DOHH2 (cell line): ENCODE results near the gene AFMID.

ENCODE experiments used
- H3F3A ChIP-seq: fragments of 200-600 bp; sonication (generic), shearing (Covaris generic); 2 replicates; pipeline ENCODE4 v1.6.0; 2016; ENCODE audit warnings: antibody characterized with exemption, mild to moderate bottlenecking; ENCODE audit not compliant: control insufficient read depth, insufficient read depth
- H3K27ac ChIP-seq: fragments of 200-600 bp; sonication (generic); 2 replicates; pipeline ENCODE4 v1.5.1; 2014; ENCODE audit warnings: low read depth, mild to moderate bottlenecking, low read length, moderate library complexity
- H3K27me3 ChIP-seq: fragments of 200-600 bp; sonication (generic); 2 replicates; pipeline ENCODE4 v1.6.1; 2014; ENCODE audit warnings: mild to moderate bottlenecking, low read length, mixed read lengths; ENCODE audit not compliant: control insufficient read depth
- H3K36me3 ChIP-seq: fragments of 200-600 bp; sonication (generic); 2 replicates; pipeline ENCODE4 v1.6.1; 2014; ENCODE audit warnings: mild to moderate bottlenecking, low read length, moderate library complexity, mixed read lengths; ENCODE audit not compliant: control insufficient read depth
- H3K4me1 ChIP-seq: fragments of 200-600 bp; sonication (generic); 2 replicates; pipeline ENCODE4 v1.6.1; 2014; ENCODE audit warnings: mild to moderate bottlenecking, low read length, mixed read lengths; ENCODE audit not compliant: control insufficient read depth
- H3K4me2 ChIP-seq: fragments of 200-600 bp; sonication (generic); 2 replicates; pipeline ENCODE4 v1.6.0; 2014; ENCODE audit warnings: mild to moderate bottlenecking, low read length, moderate library complexity
- H3K4me3 ChIP-seq: fragments of 200-600 bp; sonication (generic); 2 replicates; pipeline ENCODE4 v1.5.1; 2014; ENCODE audit warnings: mild to moderate bottlenecking, low read length, mixed read lengths
- H3K79me2 ChIP-seq: fragments of 200-600 bp; sonication (generic); 2 replicates; pipeline ENCODE4 v1.6.1; 2014; ENCODE audit warnings: mild to moderate bottlenecking, low read length, mixed read lengths; ENCODE audit not compliant: control insufficient read depth
- H3K9me2 ChIP-seq: fragments of 200-600 bp; sonication (generic); replicated peaks from 2 replicates; pipeline ENCODE4 v1.6.1; 2014; ENCODE audit warnings: mild to moderate bottlenecking, low read length, mixed read lengths; ENCODE audit not compliant: control insufficient read depth
- H3K9me3 ChIP-seq: fragments of 200-600 bp; sonication (generic); 2 replicates; pipeline ENCODE4 v1.6.1; 2014; ENCODE audit warnings: antibody characterized with exemption, low read length, mixed read lengths; ENCODE audit not compliant: control insufficient read depth, insufficient read depth
- H4K20me1 ChIP-seq: fragments of 200-600 bp; sonication (generic); 2 replicates; pipeline ENCODE4 v1.6.0; 2014; ENCODE audit warnings: low read depth, mild to moderate bottlenecking, antibody characterized with exemption, low read length, moderate library complexity; ENCODE audit not compliant: control insufficient read depth, insufficient read depth
- EZH2phosphoT487 ChIP-seq: fragments of 200-600 bp; sonication (generic); IDR thresholded peaks from 2 replicates; pipeline ENCODE4 v1.6.1; 2017; ENCODE audit warnings: borderline replicate concordance, mild to moderate bottlenecking, antibody characterized with exemption, low read length, moderate library complexity, mixed read lengths
- TF ChIP-seq, protein P1 (sequence below): fragments of 200-600 bp; sonication (generic); IDR thresholded peaks from one replicate; pipeline ENCODE4 v1.5.1; 2014; ENCODE audit warnings: antibody characterized with exemption, mild to moderate bottlenecking, low read depth, low read length; ENCODE audit not compliant: poor library complexity, severe bottlenecking

AFMID gene

DNA sequence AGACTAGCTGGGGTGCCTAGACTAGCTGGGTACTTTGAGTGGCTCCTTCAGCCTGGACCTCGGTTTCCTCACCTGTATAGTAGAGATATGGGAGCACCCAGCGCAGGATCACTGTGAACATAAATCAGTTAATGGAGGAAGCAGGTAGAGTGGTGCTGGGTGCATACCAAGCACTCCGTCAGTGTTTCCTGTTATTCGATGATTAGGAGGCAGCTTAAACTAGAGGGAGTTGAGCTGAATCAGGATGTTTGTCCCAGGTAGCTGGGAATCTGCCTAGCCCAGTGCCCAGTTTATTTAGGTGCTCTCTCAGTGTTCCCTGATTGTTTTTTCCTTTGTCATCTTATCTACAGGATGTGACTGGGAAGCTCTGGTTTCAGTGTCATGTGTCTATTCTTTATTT is 35.9 kb downstream of the AFMID start:
- H3K9me2 ChIP-seq, result no peaks in the 10 kb centered on the region
- no peak overlapping the region for H3K4me2 ChIP-seq
- H3K79me2 ChIP-seq, result peaks cover 17% of the 10 kb centered on the region
- H3K27me3 ChIP-seq, result no peaks in the 10 kb centered on the region; the same call in 1 of the 2 replicates
- H3K4me3 ChIP-seq, result no peak overlapping the region
- H3K9me3 ChIP-seq, result no peaks in the 10 kb centered on the region
- TF ChIP-seq, protein P1, sequence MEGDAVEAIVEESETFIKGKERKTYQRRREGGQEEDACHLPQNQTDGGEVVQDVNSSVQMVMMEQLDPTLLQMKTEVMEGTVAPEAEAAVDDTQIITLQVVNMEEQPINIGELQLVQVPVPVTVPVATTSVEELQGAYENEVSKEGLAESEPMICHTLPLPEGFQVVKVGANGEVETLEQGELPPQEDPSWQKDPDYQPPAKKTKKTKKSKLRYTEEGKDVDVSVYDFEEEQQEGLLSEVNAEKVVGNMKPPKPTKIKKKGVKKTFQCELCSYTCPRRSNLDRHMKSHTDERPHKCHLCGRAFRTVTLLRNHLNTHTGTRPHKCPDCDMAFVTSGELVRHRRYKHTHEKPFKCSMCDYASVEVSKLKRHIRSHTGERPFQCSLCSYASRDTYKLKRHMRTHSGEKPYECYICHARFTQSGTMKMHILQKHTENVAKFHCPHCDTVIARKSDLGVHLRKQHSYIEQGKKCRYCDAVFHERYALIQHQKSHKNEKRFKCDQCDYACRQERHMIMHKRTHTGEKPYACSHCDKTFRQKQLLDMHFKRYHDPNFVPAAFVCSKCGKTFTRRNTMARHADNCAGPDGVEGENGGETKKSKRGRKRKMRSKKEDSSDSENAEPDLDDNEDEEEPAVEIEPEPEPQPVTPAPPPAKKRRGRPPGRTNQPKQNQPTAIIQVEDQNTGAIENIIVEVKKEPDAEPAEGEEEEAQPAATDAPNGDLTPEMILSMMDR, result no peak
- no peak for TF ChIP-seq EZH2phosphoT487
- no peak overlapping the region for H3K27ac ChIP-seq
- no peaks in the 10 kb centered on the region for H4K20me1 ChIP-seq
- peaks cover 62% of the 10 kb centered on the region for H3K36me3 ChIP-seq
- peaks cover 14% of the 10 kb centered on the region for H3K4me1 ChIP-seq
- H3F3A ChIP-seq, result peaks cover 31% of the 10 kb centered on the region

DNA sequence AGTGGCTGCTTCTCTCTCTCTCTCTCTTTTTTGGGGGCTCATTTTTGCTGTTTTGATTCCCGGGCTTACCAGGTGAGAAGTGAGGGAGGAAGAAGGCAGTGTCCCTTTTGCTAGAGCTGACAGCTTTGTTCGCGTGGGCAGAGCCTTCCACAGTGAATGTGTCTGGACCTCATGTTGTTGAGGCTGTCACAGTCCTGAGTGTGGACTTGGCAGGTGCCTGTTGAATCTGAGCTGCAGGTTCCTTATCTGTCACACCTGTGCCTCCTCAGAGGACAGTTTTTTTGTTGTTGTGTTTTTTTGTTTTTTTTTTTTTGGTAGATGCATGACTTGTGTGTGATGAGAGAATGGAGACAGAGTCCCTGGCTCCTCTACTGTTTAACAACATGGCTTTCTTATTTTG is 36.6 kb downstream of the AFMID start:
- Histone ChIP-seq H4K20me1 (no peaks in the 10 kb centered on the region), H3K27me3 (peaks cover 5% of the 10 kb centered on the region; the same call in 1 of the 2 replicates), H3K4me3 (no peak overlapping the region), H3K4me1 (peaks cover 21% of the 10 kb centered on the region), H3K27ac (no peak overlapping the region), H3K9me3 (no peaks in the 10 kb centered on the region), H3K4me2 (no peak overlapping the region), H3K9me2 (no peaks in the 10 kb centered on the region), H3F3A (peaks cover 38% of the 10 kb centered on the region), H3K36me3 (peaks cover 59% of the 10 kb centered on the region), H3K79me2 (peaks cover 15% of the 10 kb centered on the region)
- no peak for TF ChIP-seq EZH2phosphoT487
- TF ChIP-seq, protein P1, result no peak

DNA sequence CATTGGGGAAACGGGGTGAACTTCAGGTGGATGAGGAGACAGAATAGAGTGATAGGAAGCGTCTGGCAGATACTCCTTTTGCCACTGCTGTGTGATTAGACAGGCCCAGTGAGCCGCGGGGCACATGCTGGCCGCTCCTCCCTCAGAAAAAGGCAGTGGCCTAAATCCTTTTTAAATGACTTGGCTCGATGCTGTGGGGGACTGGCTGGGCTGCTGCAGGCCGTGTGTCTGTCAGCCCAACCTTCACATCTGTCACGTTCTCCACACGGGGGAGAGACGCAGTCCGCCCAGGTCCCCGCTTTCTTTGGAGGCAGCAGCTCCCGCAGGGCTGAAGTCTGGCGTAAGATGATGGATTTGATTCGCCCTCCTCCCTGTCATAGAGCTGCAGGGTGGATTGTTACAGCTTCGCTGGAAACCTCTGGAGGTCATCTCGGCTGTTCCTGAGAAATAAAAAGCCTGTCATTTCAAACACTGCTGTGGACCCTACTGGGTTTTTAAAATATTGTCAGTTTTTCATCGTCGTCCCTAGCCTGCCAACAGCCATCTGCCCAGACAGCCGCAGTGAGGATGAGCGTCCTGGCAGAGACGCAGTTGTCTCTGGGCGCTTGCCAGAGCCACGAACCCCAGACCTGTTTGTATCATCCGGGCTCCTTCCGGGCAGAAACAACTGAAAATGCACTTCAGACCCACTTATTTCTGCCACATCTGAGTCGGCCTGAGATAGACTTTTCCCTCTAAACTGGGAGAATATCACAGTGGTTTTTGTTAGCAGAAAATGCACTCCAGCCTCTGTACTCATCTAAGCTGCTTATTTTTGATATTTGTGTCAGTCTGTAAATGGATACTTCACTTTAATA is 37.3 kb downstream of the AFMID start:
- Histone ChIP-seq H3K27ac (no peak overlapping the region), H3F3A (peaks cover 37% of the 10 kb centered on the region), H3K36me3 (peaks cover 52% of the 10 kb centered on the region), H3K9me2 (no peaks in the 10 kb centered on the region), H3K79me2 (peaks cover 9% of the 10 kb centered on the region), H3K9me3 (no peaks in the 10 kb centered on the region), H3K4me2 (no peak overlapping the region), H3K27me3 (peaks cover 5% of the 10 kb centered on the region; the same call in 1 of the 2 replicates), H3K4me1 (peaks cover 21% of the 10 kb centered on the region), H3K4me3 (no peak overlapping the region), H4K20me1 (no peaks in the 10 kb centered on the region)
- TF ChIP-seq, protein P1, result no peak
- TF ChIP-seq EZH2phosphoT487, result no peak
